Measurements from ENCODE around the gene CNGA3. TPM values are rescaled to one million over a fixed set of nuclear protein-coding genes. Genes with fewer than 3 reads are reported as not detected.
A peak's percentile ranks its signal among the peaks of the same experiment; 100 is the strongest.

Gene CNGA3
- total RNA-seq, 1 experiment from 2014 or later: not detected

DNA sequence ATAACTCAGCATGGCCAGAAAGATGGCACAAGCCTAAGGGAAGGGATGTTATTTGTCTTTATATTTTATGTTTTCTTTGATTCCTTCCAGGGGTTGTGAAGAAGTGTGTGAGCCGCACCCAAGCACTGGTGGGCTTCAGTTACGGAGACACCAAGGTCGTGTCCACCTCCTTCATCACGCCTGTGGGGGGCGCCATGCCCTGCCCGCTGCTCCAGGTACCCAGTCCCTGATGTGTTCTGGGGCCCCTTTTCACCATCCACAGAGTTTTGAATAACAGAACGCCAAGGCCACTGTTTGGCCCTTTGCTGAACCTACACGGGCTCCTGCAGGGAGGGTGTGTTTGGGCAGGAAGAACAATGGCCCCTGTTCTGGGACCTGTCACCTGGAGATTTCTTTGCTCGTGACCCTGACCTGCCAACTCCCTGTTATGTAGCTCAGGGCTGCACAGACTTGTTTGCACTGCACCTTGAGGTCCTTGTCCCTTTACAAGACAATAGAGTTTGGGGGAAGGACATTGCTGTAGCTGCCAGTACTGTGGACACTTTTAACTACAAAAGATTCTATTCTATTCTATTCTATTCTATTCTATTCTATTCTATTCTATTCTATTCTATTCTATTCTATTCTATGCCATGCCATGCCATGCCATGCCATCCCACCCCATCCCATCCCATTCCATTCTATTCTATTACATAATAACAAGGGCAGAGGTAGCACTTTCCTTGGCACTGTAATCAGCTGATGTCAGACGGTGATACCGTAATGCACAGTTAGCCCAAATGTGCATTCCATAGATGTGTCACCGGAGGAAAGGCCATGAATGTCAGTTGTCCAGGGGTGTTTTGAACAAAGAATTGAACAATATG, 48.2 kb upstream of the CNGA3 start:
- DNase-seq: no peak

More for the DNA sequence above, 48.2 kb upstream of the CNGA3 start:
- H4K8ac ChIP-seq (replicated peaks; ENCODE audit: insufficient read length, low read depth, low read length): no peak overlapping the region
- no peak overlapping the region for H3K23ac ChIP-seq (ENCODE audit: insufficient read length, low read depth, low read length)
- no peak overlapping the region for H3K27ac ChIP-seq (ENCODE audit: insufficient read length, low read depth, low read length)
- H2BK12ac ChIP-seq (ENCODE audit: insufficient read length, low read depth, low read length): no peak overlapping the region
- H3K18ac ChIP-seq (ENCODE audit: insufficient read length, low read depth, low read length): no peak overlapping the region
- H3K4me1 Mint-ChIP-seq: peaks cover 15 to 19% of the 10 kb centered on the region in 2 experiments
- peaks cover 8% of the 10 kb centered on the region for H3K27me3 Mint-ChIP-seq (ENCODE audit: low read depth)
- H2BK15ac ChIP-seq (ENCODE audit: low read depth, low read length): no peak overlapping the region
- no peak overlapping the region for H2BK5ac ChIP-seq (ENCODE audit: insufficient read length, low read length)
- H3K27ac Mint-ChIP-seq: no peak overlapping the region
- no peak overlapping the region for H3K4ac ChIP-seq (ENCODE audit: low read depth, low read length)
- H3K4me3 Mint-ChIP-seq: no peak overlapping the region
- no peak overlapping the region for H3K9ac ChIP-seq (ENCODE audit: extremely low read depth, insufficient read length, low read length)
- H3K79me1 ChIP-seq (ENCODE audit: insufficient read depth, low read depth, low read length, poor library complexity, severe bottlenecking): no peaks in the 10 kb centered on the region
- no peak overlapping the region for H3T11ph ChIP-seq (ENCODE audit: low read length)
- no peak overlapping the region for H3K4me2 ChIP-seq (ENCODE audit: insufficient read depth, insufficient read length, low read length)
- H3K9me3 ChIP-seq (ENCODE audit: control insufficient read depth, low read depth, low read length): no peaks in the 10 kb centered on the region
- H2BK20ac ChIP-seq (ENCODE audit: low read depth, low read length, poor library complexity, severe bottlenecking): no peak overlapping the region
- no peak overlapping the region for H4K5ac ChIP-seq (ENCODE audit: insufficient read length, low read depth, low read length)
- no peak overlapping the region for H2AFZ ChIP-seq (ENCODE audit: low read length)
- H2BK120ac ChIP-seq (ENCODE audit: low read depth, low read length, poor library complexity, severe bottlenecking): no peak overlapping the region
- H3K9me3 Mint-ChIP-seq: no peaks in the 10 kb centered on the region
- no peak overlapping the region for H4K91ac ChIP-seq (ENCODE audit: insufficient read length, low read depth, low read length)
- no peak overlapping the region for H2AK5ac ChIP-seq (ENCODE audit: insufficient read length, low read length)
- WGBS (ENCODE audit: extremely low coverage, insufficient read length, low lambda C conversion rate): no CpG with 5 or more reads among the region's 12 CpGs
- H3K27me3 ChIP-seq (ENCODE audit: insufficient read depth, low read length): no peaks in the 10 kb centered on the region
- no peak overlapping the region for H3K56ac ChIP-seq (ENCODE audit: insufficient read length, low read depth, low read length)
- H3K36me3 Mint-ChIP-seq (ENCODE audit: insufficient read depth in 1 of 3, low read depth in 3 of 3): no peaks in the 10 kb centered on the region
- H3K23me2 ChIP-seq (ENCODE audit: insufficient read length, low read depth, low read length, poor library complexity, severe bottlenecking): no peaks in the 10 kb centered on the region
- no peaks in the 10 kb centered on the region for H4K20me1 ChIP-seq (ENCODE audit: control insufficient read depth, insufficient read depth, insufficient read length)
- no peaks in the 10 kb centered on the region for H3K4me1 ChIP-seq (ENCODE audit: insufficient read depth, low read length)
- H3K79me2 ChIP-seq (ENCODE audit: insufficient read depth, low read length): no peaks in the 10 kb centered on the region
- H3K14ac ChIP-seq (ENCODE audit: insufficient read depth, low read length): no peak overlapping the region
- TF ChIP-seq, protein P1, sequence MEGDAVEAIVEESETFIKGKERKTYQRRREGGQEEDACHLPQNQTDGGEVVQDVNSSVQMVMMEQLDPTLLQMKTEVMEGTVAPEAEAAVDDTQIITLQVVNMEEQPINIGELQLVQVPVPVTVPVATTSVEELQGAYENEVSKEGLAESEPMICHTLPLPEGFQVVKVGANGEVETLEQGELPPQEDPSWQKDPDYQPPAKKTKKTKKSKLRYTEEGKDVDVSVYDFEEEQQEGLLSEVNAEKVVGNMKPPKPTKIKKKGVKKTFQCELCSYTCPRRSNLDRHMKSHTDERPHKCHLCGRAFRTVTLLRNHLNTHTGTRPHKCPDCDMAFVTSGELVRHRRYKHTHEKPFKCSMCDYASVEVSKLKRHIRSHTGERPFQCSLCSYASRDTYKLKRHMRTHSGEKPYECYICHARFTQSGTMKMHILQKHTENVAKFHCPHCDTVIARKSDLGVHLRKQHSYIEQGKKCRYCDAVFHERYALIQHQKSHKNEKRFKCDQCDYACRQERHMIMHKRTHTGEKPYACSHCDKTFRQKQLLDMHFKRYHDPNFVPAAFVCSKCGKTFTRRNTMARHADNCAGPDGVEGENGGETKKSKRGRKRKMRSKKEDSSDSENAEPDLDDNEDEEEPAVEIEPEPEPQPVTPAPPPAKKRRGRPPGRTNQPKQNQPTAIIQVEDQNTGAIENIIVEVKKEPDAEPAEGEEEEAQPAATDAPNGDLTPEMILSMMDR (conservative IDR thresholded peaks at IDR 0.05): peak; percentile 65
